Posterior cingulate gyrus (tissue), 11 donors: Measurements from ENCODE around the gene TOM1L1.
"Not testable (repeated sequence)": the region's sequence is repeated elsewhere in the genome, so short reads cannot be mapped to it uniquely, and the experiment has no call there.

Experiments used
- DNase-seq, 10 donors: peaks; one replicate each; pipeline versions ENCODE4 v3.0.0 to v3.0.0-alpha.2; 2020 to 2021; ENCODE audit warnings: mixed read lengths in 3 of 10
- intact Hi-C: fragments of 100-400 bp; cut with DNase I; formaldehyde crosslinking; loops from one replicate; pipeline ENCODE4 v1.15.1; 2023

The TOM1L1 gene, protein sequence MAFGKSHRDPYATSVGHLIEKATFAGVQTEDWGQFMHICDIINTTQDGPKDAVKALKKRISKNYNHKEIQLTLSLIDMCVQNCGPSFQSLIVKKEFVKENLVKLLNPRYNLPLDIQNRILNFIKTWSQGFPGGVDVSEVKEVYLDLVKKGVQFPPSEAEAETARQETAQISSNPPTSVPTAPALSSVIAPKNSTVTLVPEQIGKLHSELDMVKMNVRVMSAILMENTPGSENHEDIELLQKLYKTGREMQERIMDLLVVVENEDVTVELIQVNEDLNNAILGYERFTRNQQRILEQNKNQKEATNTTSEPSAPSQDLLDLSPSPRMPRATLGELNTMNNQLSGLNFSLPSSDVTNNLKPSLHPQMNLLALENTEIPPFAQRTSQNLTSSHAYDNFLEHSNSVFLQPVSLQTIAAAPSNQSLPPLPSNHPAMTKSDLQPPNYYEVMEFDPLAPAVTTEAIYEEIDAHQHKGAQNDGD

DNA sequence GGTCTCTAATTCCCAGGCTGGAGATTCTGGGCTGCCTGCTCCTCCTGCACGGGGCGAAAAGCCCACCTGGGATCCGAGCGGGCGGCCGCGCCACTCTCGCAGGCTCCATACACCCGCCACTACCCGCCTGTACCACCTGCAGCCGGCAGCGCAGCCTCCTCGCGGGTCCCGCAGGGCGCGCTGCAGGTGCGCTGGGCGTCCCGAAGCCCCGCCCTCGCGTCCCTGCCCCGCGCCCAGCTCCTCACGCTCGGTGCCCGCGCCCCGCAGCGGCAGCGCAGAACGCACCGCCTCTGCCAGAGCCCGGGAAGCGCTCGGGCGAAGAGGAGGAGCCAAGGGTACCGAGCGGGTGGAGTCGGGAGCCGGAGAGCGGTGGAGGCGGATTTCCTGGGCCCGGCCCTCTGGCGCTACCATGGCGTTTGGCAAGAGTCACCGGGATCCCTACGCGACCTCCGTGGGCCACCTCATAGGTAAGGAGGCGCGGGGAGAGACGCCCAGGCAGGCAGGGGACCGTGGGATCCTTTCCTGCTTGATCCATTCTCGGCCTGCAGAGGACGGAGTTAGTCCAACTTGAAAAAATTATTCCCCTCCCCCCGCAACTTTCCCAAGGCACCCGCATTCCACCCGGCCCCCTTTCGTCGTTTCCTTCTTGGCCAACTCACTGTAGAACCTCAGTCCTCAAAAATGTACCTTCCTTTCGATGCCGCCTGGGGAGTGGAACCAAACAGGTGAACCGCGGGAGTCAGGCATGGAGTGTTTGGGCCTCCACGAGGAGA lies at the start of gene TOM1L1:
TOM1L1 (plus strand) TSS at position 396 of the 773 bp plus-strand sequence; CDS start at position 410, 14 bp downstream.
- peak; percentile 33 to 96 (median 72) for DNase-seq
- intact Hi-C loops: loop anchor here (2.0 kb wide), 1 partner anchor 68 kb away; the partner anchor contains the start of genes COX11 and STXBP4

DNA sequence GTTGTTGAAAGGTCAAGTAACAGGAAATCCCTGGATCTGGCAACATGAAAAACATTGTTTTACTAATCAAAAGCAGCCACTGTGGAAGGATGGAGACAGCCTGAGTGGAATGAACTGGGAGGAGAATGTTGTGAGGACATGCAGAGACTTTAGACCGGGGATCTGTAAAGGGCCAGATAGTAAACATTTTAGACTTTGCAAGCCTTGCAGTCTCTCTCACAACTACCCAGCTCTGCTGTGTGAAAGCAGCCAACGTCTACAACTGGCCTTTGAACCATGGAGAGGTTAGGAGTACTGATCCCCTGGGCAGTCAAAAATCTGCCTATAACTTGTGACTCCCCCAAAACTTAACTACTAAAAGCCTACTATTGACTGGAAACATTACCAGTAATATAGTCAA lies 41.5 kb upstream of the TOM1L1 start:
- no peak for DNase-seq
- intact Hi-C loops: no loop called here

DNA sequence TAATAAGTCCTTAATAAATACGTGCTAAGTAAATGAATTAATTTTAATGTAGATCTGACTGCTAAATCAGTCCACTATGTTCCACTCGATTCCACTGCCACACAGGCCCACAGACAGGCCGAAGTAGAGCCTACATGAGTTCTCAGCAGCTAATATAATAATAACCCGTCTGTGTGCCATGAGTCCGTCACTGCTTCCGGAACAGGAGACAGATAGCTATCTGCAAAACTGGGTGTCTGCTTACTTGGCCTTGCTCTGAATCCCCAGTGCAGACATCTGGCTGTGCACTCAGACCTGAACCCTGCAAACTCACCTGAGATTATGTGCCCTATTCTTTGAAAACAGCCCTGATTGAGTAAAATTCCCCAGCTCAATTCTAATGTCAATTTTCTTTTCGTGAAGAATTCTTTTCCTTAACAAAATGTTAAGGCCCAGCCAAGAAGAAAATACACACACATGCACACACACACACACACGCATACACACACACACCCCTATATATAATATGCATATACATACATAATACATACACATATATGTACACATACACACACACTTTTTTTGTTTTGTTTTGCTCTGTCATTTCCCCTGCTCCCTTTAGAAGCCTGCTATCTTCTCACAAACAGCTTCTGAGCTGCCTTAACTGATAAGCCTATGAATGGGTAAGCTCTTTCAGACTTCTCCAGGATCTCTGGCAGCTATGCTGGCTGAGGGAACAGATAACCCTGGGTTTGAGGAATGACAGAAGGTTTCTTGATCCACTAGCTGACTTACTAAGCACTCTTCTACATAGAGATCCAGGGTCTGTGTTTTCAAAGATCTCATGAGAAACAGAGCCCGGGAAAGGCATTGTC lies 39.8 kb upstream of the TOM1L1 start:
- DNase-seq: no peak
- intact Hi-C loops: no loop called here

DNA sequence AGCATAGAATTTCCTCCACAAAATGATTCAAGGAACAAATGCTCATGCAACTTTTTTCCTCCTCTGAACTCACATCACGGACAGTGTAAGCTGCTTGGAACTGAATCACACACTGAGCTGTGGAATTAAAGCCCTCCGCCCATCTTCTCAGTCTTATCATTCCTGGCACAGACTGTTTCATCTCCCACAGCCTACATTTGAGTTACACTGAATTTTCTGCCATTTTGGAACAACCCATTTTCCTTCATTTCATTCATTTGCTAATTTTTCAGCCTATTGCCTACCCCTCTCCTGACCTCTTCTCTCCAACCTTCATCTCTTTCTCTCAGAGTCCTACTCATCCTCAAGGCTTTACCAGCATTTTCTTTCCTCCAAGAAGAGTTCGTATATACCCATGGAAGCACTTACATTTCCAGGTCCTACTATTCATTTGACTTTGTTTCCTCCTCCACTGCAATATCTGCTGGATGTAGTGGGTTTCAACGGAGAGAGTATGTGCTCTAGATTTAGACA lies 39.1 kb upstream of the TOM1L1 start:
- no peak for DNase-seq
- intact Hi-C loops: no loop called here

DNA sequence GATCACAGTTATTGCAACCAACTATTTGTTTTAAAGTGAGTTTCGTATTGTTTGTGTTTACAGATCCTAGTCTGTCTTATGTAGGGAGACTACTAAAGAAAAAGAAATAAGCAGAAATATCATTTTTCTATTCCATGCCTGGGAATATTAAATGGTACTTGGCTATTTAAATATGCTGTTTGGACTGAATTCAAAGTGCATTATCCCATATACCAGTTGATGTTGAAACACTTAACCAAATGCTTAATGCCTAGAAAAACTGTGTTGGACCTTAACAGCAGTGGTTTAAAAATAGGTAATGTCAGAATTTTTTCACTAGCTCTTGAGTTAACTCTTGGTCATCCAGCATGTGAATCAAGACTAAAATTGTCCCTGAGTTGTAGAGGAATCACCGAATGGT lies 37.5 kb upstream of the TOM1L1 start:
- DNase-seq: no peak
- intact Hi-C loops: no loop called here

DNA sequence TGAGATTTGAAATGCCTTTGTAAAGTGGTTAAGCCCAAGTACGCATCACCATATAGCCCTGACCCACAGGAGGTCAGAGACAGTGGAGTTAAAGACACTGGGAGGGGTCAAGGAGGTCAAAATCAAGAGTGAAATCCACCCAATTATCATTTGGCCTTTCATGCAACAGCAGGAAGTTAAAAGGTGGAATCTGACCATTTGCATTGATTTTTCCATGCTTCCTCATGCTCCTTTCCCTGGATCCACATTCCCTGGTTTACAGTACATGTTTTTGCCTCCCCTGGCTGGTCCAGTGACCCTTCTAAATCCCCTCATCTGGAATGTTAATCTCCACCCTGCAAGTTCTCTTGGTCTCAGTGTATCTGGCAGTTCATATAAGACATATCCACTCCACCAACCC lies 36.6 kb upstream of the TOM1L1 start:
- DNase-seq: no peak
- intact Hi-C loops: no loop called here

DNA sequence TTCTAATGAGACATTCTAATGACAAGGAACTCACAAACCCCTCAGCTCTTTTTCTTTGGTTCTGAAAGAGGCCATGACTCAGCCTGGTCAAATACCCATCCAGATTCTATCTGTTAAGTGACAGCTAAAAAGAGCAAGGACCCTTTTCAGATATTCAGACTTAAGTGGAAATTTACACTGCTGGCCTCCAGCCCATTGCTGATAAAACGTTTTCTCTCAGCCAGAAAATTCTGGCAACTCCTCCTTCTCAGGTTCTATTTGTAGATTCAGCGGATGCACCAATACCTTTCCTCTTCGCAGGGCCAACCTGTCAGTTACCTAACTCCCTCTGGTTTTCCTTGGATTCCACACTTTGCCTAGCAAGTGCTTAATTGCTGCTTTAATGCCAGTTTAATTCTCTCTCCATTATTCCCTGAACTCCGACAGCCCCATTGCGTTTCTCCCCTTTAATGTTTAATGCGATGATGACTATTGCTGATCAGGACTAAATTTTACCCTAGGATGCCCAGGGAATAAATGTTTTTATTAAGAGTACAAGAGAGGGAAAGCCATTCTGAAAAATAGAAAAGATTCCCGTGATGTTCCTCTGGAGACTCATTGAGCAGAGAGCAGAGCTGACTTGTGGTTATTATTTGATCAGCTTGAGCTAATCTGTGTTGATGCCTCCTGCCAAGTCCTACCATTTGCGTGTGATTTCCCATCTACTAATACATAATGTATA lies 35.9 kb upstream of the TOM1L1 start:
- no peak for DNase-seq
- intact Hi-C loops: no loop called here

DNA sequence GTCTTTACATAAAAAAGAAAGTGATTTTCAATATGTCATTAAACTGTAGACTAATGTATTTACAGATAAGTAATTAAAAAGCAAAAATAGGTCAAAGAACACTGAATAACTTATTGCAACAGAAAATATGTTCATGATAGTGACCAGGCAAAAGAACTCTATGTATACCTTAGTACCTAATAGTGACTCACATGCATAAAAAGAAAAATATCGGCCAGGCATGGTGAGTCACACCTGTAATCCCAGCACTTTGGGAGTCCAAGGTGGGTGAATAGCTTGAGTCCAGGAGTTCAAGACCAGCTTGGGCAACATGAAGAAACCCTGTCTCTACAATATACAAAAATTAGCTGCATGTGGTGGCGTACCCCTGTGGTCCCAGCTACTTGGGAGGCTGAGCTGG lies 33.0 kb upstream of the TOM1L1 start:
- DNase-seq: no peak
- intact Hi-C loops: no loop called here

DNA sequence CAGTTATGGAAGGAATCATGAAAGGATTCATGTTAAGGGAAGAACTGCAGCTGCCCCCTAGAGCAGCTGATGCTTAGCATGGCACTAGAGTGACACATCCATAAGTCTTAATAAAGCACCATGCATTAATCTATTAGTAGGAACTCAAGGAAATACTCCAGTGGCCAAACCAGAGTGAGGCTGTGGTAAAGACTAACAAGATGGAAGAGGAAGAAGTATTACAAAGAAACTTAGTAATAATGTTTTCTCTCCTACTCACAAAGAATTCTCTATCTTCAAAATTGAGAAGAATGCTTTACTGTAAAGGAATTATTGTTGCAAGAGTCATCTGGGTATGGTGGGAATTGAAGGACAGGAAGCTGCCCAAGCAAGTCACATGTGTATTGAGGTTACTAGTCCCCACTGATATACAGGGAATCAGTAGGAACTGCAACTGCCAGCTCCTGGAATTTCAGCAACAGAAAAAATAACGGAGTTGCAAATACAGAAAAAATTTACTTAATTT lies 29.9 kb upstream of the TOM1L1 start:
- intact Hi-C loops: no loop called here
- DNase-seq: no peak

DNA sequence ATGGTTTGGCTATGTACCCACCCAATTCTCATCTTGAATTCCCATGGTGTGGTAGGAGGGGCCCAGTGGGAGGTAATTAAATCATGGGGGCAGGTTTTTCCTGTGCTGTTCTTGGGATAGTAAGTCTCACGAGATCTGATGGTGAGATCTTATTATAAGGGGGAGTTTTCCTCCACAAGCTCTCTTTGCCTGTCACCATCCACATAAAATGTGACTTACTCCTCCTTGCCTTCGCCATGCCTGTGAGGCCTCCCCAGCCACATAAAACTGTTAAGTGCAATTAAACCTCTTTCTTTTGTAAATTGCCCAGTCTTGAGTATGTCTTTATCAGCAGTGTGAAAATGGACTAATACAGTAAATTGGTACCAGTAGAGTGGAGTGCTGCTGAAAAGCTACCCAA lies 24.7 kb upstream of the TOM1L1 start:
- intact Hi-C loops, DNase-seq: not testable (repeated sequence)

DNA sequence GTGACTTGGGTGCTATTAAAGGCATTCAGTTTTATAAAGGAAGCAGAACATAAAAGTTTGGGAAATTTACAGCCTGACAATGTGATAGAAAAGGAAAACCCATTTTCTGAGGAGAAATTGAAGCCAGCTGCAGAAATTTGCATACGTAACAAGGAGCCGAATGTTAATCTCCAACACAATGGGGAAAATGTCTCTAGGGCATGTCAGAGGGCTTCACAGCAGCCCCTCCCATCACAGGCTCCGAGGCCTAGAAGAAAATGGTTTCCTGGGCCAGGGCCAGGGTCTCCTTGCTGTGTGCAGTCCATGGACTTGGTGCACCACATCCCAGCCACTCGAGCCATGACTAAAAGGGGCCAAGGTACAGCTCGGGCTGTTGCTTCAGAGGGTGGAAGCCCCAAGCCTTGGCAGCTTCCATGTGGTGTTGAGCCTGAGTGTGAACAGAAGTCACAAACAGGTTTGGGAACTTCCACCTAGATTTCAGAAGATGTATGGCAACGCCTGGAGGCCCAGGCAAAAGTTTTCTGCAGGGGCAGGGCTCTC lies 23.9 kb upstream of the TOM1L1 start:
- no peak for DNase-seq
- intact Hi-C loops: no loop called here

DNA sequence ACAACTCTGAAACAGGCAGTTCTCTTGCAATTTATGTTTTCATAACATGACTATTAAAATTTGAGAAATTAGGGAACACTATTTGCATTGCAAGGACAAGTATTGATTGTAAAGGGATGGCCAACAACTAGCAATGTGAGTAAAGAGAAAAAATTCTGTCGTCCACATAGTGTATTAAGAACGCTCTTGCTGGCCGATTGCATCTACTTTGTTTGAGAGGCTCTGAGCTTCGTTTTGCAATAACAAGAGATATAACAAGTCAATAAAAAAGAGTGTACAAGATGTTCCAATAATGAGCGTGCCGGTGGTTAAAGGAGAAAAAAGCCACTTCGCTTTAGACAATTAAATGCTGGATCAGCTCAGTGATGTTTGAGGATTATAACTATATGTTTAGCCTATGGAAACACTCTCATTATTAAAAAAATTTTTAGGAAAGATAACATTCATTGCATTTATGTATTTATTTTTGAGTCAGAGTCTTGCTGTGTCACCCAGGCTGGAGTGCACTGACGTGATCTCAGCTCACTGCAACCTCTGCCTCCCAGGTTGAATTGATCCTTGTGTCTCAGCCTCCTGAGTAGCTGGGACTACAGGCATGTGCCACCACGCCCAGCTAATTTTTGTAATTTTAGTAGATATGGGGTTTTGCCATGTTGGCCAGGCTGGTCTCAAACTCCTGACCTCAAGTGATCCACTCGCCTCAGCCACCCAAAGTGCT lies 19.2 kb upstream of the TOM1L1 start:
- DNase-seq: no peak
- intact Hi-C loops: no loop called here

DNA sequence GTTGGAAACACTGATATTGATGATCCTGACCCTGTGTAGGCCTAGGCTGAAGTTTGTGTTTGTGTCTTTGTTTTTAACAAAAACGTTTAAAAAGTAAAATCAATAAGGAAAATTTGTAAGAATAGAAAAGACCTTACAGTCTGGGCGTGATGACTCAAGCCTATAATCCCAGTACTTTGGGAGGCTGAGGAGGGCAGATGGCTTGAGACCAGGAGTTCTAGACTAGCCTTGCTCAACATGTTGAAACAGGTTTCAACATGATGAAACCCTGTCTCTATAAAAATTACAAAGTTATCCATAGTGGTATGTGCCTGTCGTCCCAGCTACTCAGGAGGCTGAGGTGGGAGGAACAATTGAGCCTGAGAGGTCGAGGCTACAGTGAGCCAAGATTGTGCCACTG lies 18.3 kb upstream of the TOM1L1 start:
- no peak for DNase-seq
- intact Hi-C loops: no loop called here

DNA sequence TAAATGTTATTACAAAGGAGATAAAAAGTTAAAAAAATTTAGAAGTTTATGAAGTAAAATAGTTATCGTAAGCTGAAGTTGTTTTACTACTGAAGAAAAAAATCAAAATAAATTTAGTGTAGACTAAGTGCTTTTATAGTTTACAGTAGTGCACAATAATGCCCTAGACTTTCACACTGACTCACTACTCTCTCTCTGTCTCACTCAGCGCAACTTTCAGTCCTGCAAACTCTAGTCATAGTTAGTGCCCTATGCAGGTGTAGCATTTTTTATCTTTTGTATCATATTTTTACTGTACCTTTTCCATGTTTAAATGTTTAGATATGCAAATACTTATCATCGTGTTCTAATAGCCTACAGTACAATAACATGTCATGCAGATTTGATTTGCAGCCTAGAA lies 17.7 kb upstream of the TOM1L1 start:
- DNase-seq: no peak
- intact Hi-C loops: no loop called here

DNA sequence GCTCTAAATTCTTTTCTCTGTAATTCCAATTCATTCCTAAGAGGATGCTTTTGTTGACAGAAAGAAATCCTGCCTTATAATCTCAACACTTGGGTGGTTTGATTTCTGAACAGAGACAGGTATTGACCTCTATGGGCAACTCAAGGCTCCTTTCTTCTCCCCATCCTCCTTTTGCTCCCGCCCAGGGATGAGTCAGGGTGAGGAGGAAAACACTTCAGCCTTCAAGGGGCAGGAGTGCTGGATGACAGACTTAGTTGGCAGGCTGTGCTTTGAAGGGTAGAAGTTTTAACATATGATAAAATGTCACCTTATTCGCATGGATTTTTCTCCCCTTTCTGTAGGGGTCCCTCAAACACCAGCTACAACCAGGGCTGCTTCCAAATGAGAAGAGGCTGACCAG lies 16.7 kb upstream of the TOM1L1 start:
- no peak for DNase-seq
- intact Hi-C loops: no loop called here

DNA sequence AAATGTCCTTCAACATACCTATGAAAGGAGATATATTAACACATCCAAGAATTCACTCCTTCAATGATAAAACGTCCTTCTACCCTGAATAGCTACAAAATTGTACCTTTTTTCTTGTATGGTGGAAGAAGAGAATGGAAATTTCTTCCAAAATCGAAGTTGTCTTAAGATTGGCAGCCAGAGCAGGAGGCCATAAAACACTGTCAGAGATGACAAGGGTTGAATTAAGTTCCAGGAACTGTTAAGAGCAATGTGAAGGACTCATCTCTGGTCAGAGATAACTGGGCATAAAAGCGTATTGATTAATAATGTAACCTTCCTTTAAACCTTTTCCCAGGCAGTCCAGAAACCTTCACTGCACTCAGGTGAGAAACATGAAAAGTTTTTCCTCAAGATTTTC lies 12.9 kb upstream of the TOM1L1 start:
- intact Hi-C loops: no loop called here
- no peak for DNase-seq

DNA sequence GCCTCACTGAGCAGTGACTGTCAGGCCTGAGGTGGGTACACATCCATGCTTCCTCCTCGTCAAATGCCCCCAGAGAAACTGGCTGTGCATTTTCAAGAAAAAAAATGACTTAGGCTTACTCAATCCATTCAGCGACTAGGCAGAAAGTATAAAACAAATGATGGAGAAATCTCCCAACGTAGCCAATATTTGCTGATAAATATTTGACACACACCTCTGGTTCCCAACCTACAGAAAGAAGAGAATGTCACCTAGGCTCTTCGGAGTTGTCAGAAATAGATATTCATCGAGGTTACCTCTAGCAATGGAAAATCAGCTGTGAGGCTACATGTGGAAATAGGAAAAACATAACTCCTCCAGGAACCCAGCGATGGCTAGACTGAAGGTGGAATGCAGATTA lies 12.4 kb upstream of the TOM1L1 start:
- intact Hi-C loops: no loop called here
- DNase-seq: no peak

DNA sequence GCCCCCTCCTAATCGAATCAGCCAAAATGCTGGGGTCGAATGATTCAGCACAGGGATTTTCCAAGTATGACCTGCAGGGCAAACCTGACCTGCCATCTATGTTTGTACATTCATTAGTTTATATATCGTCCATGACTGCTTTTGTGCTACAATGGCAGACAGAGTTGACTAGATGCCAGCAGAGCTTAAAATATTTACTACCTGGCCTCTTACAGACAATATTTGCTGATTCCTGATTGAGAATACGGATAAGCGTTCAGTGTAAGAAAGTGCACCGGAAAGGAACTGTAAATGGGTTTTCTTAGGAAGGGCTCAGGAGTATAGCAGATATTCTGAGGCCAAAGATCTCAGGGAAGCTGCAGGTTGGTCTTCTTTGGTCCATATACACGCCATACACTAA lies 11.7 kb upstream of the TOM1L1 start:
- intact Hi-C loops: no loop called here
- no peak for DNase-seq
